Stimulated activated CD8-positive, alpha-beta memory T cell treated with anti-CD3 and anti-CD28 coated beads, Interleukin-4, amount 100 ng/mL, for 1 hour (primary cell): ENCODE data around the gene TRRAP.

Experiments
- DNase-seq, 2 donors: peaks; one replicate each; pipeline ENCODE4 v3.0.0-alpha.2; 2020; ENCODE audit warnings: low read depth in 2 of 2, low spot score in 1 of 2

The TRRAP gene

DNA sequence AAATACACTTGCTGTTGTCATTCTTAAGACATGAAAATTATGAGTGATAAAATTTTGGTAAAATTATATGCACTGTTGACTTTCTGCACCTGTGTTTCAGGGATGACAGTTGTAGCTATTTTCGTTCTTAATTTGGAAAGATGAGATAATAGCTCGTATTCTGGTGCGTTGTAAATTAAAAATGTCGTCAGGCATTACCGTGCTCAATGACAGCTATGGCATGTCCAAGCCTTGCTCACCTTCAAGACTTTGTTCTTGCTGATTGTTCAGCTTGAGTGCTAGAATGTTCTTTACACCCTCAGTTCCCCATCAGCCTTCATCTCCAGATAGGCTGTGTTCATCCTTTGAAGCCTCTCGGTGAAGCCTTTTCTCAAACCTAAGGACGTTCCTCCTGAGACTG, 21.5 kb downstream of the TRRAP start:
- no peak for DNase-seq

DNA sequence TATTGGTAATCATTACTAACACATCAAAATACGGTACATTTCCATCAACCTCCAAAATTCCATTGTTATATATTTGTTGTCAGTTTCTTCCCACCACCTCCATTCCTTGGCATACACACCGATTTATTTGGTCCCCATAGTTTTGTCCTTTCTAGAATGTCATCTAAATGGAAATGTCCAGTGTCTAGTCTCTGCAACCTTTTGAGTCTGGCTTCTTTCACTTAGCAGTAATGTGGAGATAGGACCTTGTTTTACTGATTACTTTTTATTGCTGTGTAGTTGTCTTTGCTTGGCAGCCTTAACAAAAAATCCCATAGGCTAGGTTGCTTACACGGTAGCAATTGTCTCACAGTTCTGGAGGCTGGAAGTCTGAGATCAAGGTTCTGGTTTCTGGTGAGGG, 22.5 kb downstream of the TRRAP start:
- no peak for DNase-seq

DNA sequence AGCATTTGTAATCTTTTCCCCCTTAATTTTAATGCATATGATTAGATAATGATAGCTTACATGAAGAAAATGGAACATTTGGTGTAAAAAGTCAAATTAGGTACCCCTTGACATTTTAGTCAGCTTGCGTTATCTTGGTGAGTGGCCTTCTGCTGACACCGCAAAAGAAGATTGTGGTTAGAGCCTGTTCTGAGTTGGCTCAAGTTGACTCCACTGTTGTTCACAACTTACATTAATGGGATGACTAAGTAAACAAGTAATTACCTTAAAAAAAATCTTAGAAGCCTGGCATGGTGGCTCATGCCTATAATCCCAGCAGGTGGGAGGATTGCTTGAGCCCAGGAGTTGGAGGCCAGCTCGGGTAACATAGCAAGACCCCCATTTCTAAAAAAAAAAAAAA, 24.2 kb downstream of the TRRAP start:
- no peak for DNase-seq

DNA sequence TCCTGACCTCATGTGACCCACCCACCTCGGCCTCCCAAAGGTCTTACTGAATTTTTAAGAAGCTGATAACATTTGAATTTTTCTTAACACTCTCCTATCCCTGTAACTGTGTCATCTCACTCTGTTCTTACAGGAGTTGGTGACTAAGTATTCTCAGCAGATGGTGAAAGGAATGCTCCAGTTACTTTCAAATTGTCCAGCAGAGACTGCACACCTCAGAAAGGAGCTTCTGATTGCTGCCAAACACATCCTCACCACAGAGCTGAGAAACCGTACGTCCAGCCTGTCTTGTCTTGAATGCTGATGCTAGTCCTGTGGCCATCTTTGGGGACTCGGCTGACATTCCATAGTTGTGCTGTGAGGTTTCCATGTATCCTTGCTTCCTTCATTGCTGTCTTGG, 24.9 kb downstream of the TRRAP start:
- no peak for DNase-seq

DNA sequence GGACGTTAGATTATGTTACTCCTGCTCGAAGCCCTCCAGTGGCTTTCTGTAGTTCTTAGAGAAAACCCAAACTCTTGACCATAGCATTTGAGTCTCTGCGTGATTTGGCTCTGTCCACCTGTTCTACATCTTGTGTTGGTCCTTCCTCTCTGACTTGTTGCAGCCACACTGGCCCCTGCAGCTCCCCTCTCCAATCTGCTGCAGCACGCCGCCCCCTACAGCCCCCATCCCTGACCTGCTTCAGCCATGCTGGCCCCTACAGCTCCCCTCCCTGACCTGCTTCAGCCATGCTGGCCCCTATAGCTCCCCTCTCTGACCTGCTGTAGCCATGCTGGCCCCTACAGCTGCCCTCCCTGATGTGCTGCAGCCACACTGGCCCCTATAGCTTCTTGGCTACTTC, 29.2 kb downstream of the TRRAP start:
- no peak for DNase-seq

DNA sequence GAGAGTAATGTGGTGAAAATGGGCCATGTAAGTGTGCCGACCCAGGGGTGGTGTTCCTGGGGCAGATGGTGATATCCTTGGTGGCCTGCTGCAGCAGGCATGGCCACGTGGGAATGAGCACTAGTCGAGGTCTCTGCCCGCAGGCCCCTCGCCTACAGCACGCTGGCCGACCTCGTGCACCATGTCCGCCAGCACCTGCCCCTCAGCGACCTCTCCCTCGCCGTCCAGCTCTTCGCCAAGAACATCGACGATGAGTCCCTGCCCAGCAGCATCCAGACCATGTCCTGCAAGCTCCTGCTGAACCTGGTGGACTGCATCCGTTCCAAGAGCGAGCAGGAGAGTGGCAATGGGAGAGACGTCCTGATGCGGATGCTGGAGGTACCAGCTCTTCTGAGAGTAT, 30.3 kb downstream of the TRRAP start:
- no peak for DNase-seq

DNA sequence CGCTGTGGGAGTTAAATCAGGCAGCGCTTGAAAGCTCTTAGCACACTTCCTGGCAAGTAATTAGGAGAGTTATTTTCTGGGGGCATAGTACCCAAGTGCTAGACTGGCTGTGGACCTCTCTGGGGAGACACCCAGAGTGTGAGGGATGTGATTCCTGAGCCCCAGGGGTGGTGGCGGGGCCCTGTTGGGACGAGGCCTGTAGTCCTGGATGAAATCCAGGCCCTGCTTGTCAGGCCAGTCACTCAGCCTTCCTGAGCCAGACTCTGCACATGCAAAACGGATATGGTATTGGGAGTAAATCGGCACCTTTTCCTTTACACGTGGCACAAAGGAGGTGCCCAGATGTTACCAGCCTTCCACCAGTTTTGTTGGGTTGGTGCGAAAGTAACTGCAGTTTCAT, 31.2 kb downstream of the TRRAP start:
- no peak for DNase-seq

GRCh38 chr7:98910427-98910826, 32.1 kb downstream of the TRRAP start:
- DNase-seq, result no peak

GRCh38 chr7:98911916-98912315, 33.6 kb downstream of the TRRAP start:
- DNase-seq, result no peak

GRCh38 chr7:98913026-98913425, 34.7 kb downstream of the TRRAP start:
- DNase-seq, result no peak

DNA sequence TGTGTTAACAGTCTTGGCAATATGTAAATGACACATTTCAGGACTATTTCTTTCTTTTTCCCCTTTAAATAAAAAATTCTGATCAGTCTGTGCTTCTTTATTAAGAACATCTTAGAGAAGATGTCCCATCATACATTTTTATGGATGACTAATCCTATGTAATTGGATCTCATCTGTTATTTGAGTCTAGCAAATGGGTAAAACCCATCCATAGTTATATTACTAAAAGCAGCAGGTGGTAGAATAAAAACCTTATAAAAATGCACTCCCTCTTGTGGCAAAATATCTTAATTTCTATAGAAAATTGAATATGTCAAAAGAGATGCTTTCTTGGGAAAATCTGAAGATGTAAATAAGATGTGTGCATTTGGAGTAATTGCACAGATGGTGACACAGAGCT, 35.3 kb downstream of the TRRAP start:
- no peak for DNase-seq

GRCh38 chr7:98917331-98917730, 39.0 kb downstream of the TRRAP start:
- no peak for DNase-seq

DNA sequence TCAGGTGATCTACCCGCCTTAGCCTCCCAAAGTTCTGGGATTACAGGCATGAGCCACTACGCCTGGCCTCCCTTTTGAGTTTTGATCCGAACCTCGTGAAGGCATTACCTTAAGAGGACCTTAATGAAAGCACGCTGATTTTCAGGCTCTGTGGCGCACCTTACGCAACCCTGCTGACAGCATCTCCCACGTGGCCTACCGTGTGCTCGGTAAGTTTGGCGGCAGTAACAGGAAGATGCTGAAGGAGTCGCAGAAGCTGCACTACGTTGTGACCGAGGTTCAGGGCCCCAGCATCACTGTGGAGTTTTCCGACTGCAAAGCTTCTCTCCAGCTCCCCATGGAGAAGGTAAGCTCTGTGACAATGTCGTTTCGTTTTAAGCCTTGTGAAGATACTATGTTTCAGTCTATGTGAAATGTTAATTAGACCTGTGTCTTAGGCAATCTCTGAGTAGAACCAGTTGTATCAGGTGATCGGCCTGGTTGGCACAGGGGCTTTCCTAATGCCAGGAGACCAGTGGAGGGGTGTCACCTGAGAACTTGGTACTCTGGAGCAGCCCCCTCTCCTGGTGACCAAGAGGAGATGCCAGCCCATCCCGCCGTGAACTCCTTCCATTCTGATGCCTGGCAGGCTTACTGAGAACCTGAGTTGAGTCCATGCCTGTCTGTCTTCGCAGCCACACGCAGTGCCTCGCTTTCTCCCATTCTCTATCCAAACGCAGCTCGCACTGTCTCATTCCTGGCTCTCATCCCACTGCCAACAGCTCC, 43.5 kb downstream of the TRRAP start:
- DNase-seq, result no peak

DNA sequence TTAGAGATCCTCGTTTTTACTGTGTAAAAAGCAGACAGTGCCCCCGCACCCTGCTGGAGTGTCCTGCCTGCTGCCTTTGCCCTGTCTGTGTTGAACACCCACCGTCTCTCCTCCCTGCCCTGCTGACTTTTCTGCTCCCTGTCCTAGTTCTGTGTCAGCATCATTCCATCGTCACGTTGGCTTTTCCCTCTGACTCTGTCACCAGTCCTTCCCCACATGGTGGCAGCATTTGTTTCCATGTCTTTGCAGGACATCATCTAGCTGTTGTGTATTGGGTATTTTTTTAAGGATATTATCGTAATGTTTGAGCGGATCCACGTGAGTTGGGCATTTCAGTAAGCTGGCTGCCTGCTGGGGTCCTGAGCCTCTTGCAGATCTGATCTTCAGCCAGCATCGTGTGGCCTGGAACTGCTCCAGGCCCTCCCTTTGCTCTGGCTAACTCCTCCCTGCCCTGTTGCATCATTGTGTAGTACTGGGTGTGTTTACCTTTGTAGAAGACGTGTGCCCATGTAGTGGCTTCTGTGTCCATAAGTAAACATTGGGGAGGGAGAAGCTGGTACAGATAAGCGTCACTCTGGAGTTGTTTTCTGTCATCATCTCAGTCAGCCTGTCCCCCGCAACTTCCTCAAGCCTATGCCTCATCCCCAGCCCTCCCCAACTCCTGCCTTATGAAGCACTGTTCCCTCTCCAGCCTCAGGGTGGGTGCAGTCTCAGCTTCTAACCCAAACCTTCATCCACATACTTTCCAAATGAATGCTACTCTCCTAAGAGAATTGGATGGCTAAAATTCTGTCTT, 44.3 kb downstream of the TRRAP start:
- no peak for DNase-seq

- no peak for DNase-seq
Measured at GRCh38 chr7:98923512-98923911, 45.2 kb downstream of the TRRAP start.

DNA sequence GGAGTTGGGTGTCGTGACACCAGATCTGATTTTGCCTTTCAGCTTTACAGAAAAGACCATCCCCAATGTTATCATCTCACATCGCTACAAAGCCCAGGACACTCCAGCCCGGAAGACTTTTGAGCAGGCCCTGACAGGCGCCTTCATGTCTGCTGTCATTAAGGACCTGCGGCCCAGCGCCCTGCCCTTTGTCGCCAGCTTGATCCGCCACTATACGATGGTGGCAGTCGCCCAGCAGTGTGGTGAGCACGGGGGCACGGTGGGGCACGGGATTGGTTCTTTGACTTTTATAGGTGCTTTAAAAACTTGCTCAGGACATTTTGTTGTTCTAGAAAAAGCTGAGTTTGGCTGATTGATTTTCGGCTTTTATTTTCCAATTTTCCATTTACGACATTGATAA, 48.8 kb downstream of the TRRAP start:
- no peak for DNase-seq

DNA sequence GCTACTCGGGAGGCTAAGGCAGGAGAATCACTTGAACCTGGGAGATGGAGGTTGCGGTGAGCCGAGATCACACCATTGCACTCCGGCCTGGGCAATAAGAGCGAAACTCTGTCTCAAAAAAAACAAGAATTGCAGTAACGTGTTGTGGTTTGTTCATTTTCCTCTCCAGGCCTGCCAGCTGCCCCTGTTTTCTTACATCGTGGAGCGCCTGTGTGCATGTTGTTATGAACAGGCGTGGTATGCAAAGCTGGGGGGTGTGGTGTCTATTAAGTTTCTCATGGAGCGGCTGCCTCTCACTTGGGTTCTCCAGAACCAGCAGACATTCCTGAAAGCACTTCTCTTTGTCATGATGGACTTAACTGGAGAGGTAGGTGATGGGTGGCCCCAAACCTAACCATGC, 52.1 kb downstream of the TRRAP start:
- no peak for DNase-seq

GRCh38 chr7:98930921-98931320, 52.6 kb downstream of the TRRAP start:
- DNase-seq, result no peak

- no peak for DNase-seq
Measured at GRCh38 chr7:98933321-98933720, 55.0 kb downstream of the TRRAP start.

DNA sequence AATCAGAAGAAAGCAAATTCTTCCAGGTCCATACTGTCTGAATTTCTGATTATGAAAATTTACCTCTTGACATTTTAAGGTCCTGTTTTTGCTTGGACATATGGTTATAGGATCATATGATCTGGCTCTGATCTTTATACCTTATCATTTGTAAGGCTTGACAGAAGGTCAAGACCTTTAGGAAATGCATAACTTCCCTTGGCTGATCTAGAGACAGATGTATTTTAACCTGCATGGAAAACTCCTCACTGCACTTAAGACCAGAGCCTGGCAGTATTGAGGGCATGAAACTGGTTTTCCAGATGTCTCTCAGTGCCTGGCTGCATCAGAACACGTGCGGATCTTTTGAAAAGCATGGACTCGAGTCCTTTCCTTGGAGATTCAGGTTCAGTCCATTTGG, 55.9 kb downstream of the TRRAP start:
- no peak for DNase-seq

DNA sequence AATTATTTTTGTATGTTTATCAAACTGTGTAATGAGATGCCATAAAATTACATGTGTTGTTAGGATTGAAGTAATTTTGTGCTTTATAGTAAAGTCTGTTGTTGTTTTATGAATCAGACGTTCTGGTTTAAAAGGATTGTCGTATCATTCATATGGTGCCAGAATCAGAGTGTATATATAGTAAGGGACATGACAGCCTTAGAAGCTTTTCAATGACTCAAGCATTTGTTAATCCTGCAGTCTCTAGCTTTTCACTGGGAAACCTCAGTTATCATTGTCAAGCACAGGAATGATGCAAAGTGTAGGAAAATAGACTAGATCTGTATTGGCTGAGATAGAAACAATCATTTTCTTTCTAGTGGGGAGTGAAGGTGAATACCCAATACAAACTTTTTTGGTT, 57.5 kb downstream of the TRRAP start:
- DNase-seq, result no peak

GRCh38 chr7:98943336-98943735, 65.0 kb downstream of the TRRAP start:
- no peak for DNase-seq

DNA sequence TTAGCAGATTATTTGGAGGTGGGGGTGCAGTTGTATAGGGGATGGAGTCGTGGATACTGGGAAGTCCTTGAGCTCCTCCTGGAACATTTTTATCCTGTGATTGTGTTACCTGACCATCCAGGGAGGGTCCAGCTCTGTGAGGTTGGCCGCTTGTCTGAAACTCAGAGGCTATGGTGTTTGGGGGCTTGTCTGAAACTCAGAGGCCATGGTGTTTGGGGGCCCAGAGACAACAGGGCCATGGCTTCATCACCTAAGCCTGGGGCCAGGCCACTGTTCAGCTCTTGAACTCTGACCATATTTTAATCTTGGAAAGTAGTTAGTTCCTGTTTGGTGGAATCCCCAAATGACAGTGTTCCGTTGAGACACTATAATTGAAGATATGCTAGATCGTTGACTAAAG, 66.1 kb downstream of the TRRAP start:
- DNase-seq, result no peak
